ENCODE results near the gene ATP2C1. TPM values are rescaled to one million over a fixed set of nuclear protein-coding genes. Genes with fewer than 3 reads are reported as not detected.
"Not testable (repeated sequence)": the region's sequence is repeated elsewhere in the genome, so short reads cannot be mapped to it uniquely, and the experiment has no call there.

ATP2C1 gene
- total RNA-seq, 2 donors from 2014 or later: 51.0 to 51.9 TPM

DNA sequence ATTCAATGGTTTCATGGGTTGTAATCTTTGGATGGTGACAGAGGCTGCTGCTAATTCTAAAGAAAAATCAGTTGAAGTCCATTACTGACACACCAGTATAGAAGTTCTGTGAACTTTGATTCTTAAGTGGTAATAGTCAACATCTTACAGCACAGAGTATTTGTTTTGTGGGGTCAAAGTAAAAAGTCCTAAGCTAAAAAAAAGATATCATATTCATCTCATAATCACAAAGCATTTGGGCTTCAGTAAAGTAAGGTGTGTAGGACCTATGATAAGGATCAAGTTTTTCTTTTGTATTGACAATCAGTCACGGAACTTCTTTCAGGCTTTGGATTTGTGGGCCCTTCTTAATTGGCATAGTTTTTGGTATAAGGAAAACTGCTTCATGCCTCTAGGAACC, 131.7 kb downstream of the ATP2C1 start:
- no peak for ATAC-seq
- intact Hi-C loops (cut with DNase I): no loop called here
- no peak for DNase-seq

DNA sequence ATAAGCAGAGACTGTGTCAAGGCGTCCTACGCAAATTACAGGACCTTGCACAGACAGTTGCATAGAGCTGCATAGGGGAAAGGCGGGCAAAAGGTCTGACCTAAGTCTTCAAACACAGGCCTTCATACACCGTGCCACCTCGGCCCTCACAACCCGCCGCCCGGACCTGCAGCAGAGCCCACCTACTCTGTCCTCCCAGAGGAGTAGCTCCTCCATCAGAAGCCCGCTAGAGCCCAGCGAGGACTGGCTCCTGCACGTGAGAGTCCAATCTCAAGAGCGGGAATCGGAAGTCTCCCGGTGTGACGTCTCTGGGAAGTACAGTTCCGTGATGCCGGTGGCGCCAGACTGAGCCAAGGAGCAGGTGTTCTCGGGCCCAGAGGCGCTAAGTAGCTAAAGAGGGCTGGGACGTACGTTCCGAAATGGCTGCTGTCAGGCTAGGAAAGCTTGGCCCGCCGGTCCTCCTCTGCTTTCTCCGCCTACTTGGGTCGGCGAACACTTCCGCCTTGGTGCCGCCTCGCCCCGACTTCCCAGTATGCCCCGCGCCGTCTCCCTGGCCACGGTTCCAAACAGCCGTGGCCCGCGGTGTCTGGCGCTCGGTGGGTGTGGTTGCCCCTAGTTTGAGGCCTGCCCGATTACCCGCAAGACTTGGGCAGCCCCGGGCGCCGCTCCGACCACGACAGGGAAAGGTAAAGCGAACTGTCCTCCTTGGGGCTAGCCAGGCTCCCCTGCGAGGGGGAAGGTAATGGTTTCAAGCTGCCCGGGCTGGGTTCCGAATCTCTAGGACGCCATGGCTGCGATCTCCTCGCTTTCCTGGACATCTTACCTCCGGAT, 132.7 kb downstream of the ATP2C1 start, which contains the start of the genes ASTE1 and NEK11:
TSS of gene ASTE1 (minus strand) at position 505 of the 831 bp plus-strand sequence. CDS start 1,519 bp downstream, outside the sequence.
TSS of gene NEK11 (plus strand) at position 557 of the 831 bp plus-strand sequence. CDS start 2,832 bp downstream, outside the sequence.
- ATAC-seq (peak; percentile 99), DNase-seq (peak; percentile 93)
- intact Hi-C loops (cut with DNase I): no loop called here

DNA sequence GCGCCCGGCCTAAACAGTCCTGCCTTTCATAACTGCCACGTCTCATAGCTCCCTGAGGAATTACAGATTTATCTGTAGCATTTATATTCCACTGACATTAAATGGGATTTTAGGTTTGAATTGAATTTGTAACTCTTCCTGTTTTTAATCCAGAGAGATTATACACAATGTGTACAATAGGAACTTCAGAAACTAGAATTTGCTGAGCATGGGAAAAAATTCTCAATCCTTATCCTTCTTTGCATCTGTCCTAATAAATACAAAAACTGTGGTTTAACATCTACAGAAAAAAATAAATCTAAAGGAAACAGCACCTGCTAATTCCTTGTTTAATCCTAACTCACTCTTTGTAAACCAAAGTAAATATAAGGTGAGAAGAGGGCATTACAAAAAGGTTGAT, 135.0 kb downstream of the ATP2C1 start:
- DNase-seq (no peak), ATAC-seq (no peak)
- intact Hi-C loops (cut with DNase I): no loop called here

DNA sequence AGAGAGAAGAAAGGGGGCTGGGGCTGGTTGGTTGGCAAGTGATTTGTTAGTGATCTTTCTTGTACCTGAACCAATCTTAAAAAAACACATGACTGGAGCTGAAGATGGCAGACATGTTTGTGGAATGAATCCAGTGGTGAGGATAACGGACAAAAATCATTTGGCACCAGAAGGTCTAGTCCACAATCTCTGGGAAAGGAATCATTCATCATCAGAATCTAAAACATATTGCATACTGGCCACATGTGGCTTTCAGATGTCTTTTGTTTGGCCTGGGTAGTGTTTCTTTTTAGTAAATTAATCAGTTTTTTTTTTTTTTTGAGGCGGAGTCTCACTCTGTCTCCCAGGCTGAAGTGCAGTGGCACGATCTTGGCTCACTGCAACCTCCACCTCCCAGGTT, 137.8 kb downstream of the ATP2C1 start:
- DNase-seq (no peak), ATAC-seq (no peak)
- intact Hi-C loops (cut with DNase I): loop anchor here in 1 of 2 donors (10.0 kb wide), 1 partner anchor 1003 kb away; the partner anchor contains the start of gene CPNE4

DNA sequence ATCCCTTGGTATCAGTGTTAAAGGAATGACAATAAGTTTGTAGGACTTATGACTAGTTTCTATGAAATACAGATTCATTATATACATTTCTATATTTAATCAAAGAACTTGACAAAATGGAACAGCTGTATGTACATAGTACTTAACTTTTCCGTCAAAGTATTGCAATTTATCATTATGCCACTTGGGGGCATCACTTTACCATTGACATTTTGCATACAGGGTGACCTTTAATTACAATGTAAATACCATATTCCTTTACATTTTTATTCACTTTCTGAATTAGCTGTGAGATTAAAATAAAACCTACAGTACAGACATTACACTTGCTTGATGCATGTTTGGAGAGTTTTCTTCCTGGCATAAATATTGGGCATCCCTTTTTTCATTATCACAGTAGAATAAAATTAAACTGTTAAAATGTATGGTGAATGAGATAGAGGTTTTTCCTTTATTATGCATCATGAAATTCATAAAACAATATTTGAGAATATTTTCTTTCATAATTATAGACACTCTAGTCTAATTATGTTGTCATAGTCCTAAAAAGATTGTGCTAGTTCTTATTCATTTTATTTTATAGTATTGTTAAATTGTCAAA, 139.7 kb downstream of the ATP2C1 start:
- no peak for ATAC-seq
- intact Hi-C loops (cut with DNase I): loop anchor here in 1 of 2 donors (10.0 kb wide), 1 partner anchor 1001 kb away; the partner anchor contains the start of gene CPNE4
- no peak for DNase-seq

DNA sequence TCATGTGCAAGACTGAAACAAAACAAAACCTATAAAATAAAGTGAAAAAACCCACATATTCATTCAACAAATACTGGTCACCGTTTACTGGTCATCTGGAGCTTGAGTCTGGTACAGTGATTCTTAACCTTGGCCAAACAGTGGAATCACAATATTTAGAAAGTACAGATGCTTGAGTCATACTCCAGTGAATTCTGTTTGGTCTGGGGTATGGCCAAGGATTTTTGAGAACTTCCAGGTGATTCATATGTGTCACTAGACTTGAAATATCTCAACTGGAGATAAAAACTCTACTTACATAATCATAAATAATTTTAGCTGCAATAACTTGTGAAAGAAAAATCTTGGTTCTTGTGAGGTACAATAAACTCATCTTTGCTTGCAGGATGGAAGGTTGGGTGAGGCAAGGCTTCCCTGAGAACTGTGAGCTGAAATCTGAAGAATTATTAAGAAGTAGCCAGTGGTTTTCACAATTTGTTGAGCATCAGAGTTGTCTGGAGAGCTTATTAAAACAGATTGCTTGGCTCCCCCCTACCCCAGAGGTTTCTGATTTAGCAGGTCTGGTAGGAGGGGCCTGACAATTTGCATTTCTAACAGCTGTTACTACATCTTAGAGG, 142.4 kb downstream of the ATP2C1 start:
- ATAC-seq: peak in 1 of 2 donors; percentile 97
- intact Hi-C loops (cut with DNase I): loop anchor here in 1 of 2 donors (10.0 kb wide), 1 partner anchor 998 kb away; the partner anchor contains the start of gene CPNE4
- no peak for DNase-seq

DNA sequence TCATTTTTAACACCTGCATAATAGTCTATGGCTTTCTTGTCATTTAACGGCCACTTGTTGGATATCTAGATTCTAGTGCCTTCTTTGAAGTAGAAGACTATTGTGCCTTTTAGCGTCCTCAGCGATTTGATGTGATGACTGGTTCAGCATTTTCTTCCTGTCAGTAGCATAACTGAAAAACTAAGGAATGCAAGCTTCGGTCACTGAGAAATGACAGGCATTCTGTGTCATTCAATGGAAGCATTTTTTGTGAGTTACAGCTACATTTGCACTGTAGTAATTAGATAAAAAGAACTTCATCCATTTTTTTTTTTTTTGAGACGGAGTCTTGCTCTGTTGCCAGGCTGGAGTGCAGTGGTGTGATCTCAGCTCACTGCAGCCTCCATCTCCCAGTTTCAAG, 143.1 kb downstream of the ATP2C1 start:
- DNase-seq (no peak), ATAC-seq (no peak)
- intact Hi-C loops (cut with DNase I): loop anchor here in 1 of 2 donors (10.0 kb wide), 1 partner anchor 998 kb away; the partner anchor contains the start of gene CPNE4

DNA sequence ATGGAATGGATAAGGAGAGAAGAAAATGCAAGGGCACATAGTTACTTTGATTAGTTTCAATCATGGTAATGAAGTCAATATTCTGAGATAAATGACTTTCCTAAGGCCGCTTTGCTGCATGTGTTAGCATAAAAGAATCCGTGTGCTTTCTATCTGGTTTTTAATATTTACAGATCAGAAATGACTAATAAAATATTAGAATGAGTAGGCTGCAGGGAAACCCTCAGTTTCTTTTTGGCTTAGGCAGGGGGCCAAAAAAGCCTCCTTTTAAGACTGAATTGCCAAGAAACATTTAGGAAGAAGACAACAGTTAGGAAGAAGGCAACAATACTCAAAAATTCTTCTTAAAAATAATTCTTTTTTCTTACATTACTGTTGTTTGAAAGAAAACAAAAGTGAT, 144.4 kb downstream of the ATP2C1 start:
- intact Hi-C loops (cut with DNase I): loop anchor here in 1 of 2 donors (10.0 kb wide), 1 partner anchor 996 kb away; the partner anchor contains the start of gene CPNE4
- no peak for DNase-seq
- ATAC-seq: no peak

DNA sequence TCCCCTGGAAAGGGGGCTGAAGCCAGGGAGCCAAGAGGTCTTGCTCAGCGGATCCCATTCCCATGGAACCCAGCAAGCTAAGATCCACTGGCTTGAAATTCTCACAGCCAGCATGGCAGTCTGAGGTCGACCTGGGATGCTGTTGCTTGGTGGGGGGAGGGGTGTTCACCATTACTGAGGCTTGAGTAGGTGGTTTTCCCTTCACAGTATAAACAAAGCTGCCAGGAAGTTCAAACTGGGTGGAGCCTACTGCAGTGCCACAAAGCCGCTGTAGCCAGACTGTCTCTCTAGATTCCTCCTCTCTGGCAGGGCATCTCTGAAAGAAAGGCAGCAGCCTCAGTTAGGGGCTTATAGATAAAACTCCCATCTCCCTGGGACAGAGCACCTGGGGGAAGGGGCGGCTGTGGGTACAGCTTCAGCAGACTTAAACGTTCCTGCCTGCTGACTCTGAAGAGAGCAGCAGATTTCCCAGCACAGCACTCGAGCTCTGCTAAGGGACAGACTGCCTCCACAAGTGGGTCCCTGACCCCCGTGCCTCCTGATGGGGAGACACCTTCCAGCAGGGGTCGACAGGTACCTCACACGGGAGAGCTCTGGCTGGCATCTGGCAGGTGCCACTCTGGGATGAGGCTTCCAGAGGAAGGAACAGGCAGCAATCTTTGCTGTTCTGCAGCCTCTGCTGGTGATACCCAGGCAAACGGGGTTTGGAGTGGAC, 148.5 kb downstream of the ATP2C1 start:
- intact Hi-C loops (cut with DNase I); ATAC-seq; DNase-seq: not testable (repeated sequence)

DNA sequence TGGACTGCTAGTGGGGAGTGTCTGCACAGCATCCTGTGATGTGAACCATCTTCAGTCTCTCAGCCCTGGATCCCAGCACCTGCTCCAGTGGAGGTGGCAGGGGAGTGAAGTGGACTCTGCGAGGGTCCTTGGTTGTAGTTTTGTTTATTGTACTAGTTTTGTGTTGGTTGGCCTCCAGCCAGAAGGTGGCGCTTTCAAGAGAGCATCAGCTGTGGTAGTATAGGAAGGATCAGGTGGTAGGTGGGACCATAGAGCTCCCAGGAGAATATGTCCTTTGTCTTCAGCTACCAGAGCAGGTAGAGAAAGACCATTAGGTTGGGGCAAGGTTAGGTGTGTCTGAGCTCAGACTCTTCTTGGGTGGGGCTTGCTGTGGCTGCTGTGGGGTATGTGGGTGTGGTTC, 153.7 kb downstream of the ATP2C1 start:
- no peak for ATAC-seq
- DNase-seq: no peak
- intact Hi-C loops (cut with DNase I): no loop called here

DNA sequence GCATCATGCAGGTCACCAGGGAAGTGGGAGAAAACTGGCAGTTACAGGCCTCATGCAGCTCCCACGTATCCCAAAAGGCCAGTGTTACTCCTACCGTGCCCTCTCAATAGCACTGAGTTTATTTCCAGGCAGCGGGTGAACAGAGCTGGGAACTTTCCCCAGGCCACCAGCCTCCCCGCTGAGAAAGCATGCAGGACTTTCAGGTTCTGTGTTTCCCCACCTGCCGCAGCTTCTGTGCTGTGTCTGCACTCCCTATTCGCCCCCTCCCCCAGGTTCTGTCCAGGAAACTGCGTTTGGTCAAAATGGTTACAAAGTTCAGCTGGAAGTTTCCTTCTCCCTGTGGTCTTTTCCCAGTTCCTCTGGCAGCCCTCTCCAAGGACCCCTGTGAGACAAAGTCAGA, 154.1 kb downstream of the ATP2C1 start:
- DNase-seq (no peak), ATAC-seq (no peak)
- intact Hi-C loops (cut with DNase I): no loop called here

DNA sequence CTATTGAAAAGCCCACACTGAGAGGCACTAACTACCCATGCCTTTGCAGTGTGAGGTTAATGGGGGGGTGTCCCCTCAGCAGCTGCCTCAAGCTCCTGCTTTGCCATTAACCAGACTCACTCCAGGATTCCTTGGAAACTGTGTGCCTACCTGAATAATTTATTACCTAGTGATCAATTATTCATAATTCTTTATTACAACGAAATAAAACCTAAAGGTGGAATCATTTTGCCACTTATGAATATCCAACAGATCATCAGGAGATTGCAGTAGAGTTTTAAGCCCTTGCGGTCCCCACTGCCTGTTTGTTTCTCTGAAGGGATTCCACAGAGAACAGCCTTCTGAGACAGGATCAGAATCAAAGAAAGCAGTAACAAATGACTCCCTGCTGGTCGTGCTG, 156.1 kb downstream of the ATP2C1 start:
- intact Hi-C loops (cut with DNase I): loop anchor here in 1 of 2 donors (10.0 kb wide), 2 partner anchors 965 to 1135 kb away; no protein-coding TSS in a partner anchor
- no peak for DNase-seq

DNA sequence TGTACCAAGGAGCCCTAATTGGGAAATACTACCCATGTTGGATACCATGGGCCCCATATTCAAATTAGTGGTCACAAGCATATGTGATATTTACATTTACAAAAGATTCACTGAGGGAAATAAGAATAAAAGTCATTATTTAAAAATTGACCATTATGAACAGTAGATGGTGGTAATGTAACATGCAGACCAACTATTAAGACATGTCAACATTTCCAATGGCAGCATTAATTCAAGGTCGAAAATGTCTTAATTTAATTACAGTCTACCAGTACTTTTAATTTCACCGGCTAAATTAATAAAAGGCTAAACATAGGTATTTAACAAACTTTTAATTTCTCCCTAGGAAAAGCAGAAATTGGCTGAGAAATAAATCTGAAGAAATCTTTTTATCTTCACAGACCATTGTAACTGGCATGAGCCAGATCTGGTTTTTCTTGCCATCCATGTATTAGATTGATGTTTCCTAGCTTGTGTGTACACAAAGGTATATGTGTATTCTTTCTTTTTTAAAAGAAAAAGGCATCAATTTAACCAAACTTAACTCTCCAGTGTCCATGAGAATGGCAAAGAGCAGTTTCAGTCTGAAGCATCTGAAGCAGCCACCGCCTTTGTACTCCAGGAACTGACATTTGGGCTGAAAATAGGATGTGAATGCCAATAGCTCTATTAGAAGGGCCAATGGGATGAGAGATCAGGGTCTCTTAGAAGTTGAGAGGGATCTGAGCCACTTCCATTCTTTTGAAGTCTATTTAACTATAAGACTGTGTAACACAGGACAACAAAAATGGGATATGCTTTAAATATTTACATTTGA, 159.4 kb downstream of the ATP2C1 start:
- no peak for ATAC-seq
- DNase-seq: no peak
- intact Hi-C loops (cut with DNase I): loop anchor here in 1 of 2 donors (10.0 kb wide), 2 partner anchors 962 to 1132 kb away; no protein-coding TSS in a partner anchor

More for the DNA sequence above, 156.1 kb downstream of the ATP2C1 start:
- no peak for ATAC-seq

Other genes starting within 250 kb of the ATP2C1 start
- 10 to 100 TPM; 15.4 to 16.4 TPM for gene PIK3R4, start 147.3 kb upstream of the ATP2C1 start, total RNA-seq
- gene ASTE1, start 132.7 kb downstream of the ATP2C1 start, total RNA-seq: 1 to 10 TPM; 3.6 TPM
- gene NEK11, start 132.8 kb downstream of the ATP2C1 start, total RNA-seq: 1 to 10 TPM; 2.3 to 3.4 TPM